Thyroid gland (tissue), 4 donors: ENCODE measurements around the gene HNRNPA2B1.

Experiments used
- POLR2A ChIP-seq, 2 donors: fragments of 450-650 bp; IDR thresholded peaks; one replicate each; pipeline ENCODE4 v1.6.1; 2017; ENCODE audit warnings: antibody characterized with exemption in 2 of 2, mild to moderate bottlenecking in 2 of 2, moderate library complexity in 1 of 2
- TF ChIP-seq, protein P1 (sequence below), 6 experiments: fragments of 200-600 bp in 3 of 6; fragments of 450-650 bp in 3 of 6; sonication (generic) in 3 of 6; IDR thresholded peaks; one replicate each; pipeline ENCODE4 v1.5.1; 2016 to 2019; ENCODE audit warnings: antibody characterized with exemption in 6 of 6, mild to moderate bottlenecking in 2 of 6, inconsistent platforms in 1 of 6, moderate library complexity in 1 of 6

DNA sequence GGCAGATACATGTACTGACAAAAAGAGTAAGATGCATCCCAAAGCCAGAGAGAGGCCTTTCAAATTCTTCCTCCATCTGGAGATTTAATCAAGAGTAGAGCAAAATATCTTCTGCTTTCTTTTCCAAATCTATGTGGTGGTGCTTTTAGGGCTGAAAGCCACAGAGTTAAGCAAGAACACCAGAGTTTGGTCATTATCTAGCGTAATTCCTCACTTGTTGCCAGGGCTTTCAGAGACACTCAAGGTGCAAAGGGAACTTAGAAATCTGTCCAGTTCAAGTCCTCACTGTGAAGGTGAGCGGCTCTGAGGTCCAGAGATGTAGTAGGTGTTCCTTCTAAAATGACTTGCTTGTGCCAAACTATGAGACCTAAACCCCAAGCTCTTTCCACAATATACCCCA lies 59.5 kb downstream of the HNRNPA2B1 start:
- TF ChIP-seq POLR2A (IDR thresholded peaks at IDR 0.05): no peak
- TF ChIP-seq, protein P1, sequence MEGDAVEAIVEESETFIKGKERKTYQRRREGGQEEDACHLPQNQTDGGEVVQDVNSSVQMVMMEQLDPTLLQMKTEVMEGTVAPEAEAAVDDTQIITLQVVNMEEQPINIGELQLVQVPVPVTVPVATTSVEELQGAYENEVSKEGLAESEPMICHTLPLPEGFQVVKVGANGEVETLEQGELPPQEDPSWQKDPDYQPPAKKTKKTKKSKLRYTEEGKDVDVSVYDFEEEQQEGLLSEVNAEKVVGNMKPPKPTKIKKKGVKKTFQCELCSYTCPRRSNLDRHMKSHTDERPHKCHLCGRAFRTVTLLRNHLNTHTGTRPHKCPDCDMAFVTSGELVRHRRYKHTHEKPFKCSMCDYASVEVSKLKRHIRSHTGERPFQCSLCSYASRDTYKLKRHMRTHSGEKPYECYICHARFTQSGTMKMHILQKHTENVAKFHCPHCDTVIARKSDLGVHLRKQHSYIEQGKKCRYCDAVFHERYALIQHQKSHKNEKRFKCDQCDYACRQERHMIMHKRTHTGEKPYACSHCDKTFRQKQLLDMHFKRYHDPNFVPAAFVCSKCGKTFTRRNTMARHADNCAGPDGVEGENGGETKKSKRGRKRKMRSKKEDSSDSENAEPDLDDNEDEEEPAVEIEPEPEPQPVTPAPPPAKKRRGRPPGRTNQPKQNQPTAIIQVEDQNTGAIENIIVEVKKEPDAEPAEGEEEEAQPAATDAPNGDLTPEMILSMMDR (IDR thresholded peaks at IDR 0.05): no peak
